ENCODE measurements around the gene ARHGEF19. TPM values are rescaled to one million over a fixed set of nuclear protein-coding genes. Genes with fewer than 3 reads are reported as not detected.

ARHGEF19 gene
- total RNA-seq, 6 experiments from 2014 or later: 5.5 to 9.0 (median 7.2) TPM

GRCh38 chr1:16183765-16184556 lies 28.5 kb downstream of the ARHGEF19 start:
- Mint-ChIP-seq H3K4me1 (ENCODE audit: low read depth) (peaks cover 64% of the 10 kb centered on the region), H3K36me3 (ENCODE audit: low read depth) (no peaks in the 10 kb centered on the region), H3K27me3 (ENCODE audit: insufficient read depth) (no peaks in the 10 kb centered on the region; the same call in 1 of the 2 replicates), H3K4me3 (no peak overlapping the region), H3K27ac (peak overlapping the region; percentile 10; the same call in 1 of the 2 replicates), H3K9me3 (no peaks in the 10 kb centered on the region)
- no peak for TF ChIP-seq CTCF (IDR thresholded peaks at IDR 0.05)
- DNase-seq: no peak

GRCh38 chr1:16183179-16183578 lies 29.3 kb downstream of the ARHGEF19 start:
- H3K36me3 Mint-ChIP-seq (ENCODE audit: low read depth): peaks cover 4% of the 10 kb centered on the region; the same call in 1 of the 2 replicates
- no peaks in the 10 kb centered on the region for H3K9me3 Mint-ChIP-seq
- peak overlapping the region; percentile 41 for H3K27ac Mint-ChIP-seq
- no peak for TF ChIP-seq CTCF (IDR thresholded peaks at IDR 0.05)
- H3K4me3 Mint-ChIP-seq: no peak overlapping the region
- H3K27me3 Mint-ChIP-seq (ENCODE audit: insufficient read depth): no peaks in the 10 kb centered on the region; the same call in 1 of the 2 replicates
- peaks cover 64% of the 10 kb centered on the region for H3K4me1 Mint-ChIP-seq (ENCODE audit: low read depth)
- no peak for DNase-seq

- Mint-ChIP-seq H3K27ac (peak overlapping the region; percentile 99), H3K4me3 (peak overlapping the region; percentile 83), H3K4me1 (ENCODE audit: low read depth) (peaks cover 64% of the 10 kb centered on the region), H3K36me3 (ENCODE audit: low read depth) (peaks cover 4% of the 10 kb centered on the region; the same call in 1 of the 2 replicates), H3K27me3 (ENCODE audit: insufficient read depth) (no peaks in the 10 kb centered on the region; the same call in 1 of the 2 replicates), H3K9me3 (no peaks in the 10 kb centered on the region)
- TF ChIP-seq CTCF (IDR thresholded peaks at IDR 0.05): no peak
- peak; percentile 88 for DNase-seq
These were observed 30.3 kb downstream of the ARHGEF19 start for GRCh38 chr1:16181887-16182719.

- Mint-ChIP-seq H3K27ac (peak overlapping the region; percentile 99), H3K4me1 (ENCODE audit: low read depth) (peaks cover 80% of the 10 kb centered on the region), H3K9me3 (no peaks in the 10 kb centered on the region), H3K36me3 (ENCODE audit: low read depth) (peaks cover 4% of the 10 kb centered on the region; the same call in 1 of the 2 replicates), H3K4me3 (no peak overlapping the region; the same call in 1 of the 2 replicates), H3K27me3 (ENCODE audit: insufficient read depth) (no peaks in the 10 kb centered on the region; the same call in 1 of the 2 replicates)
- DNase-seq: peak; percentile 46
- TF ChIP-seq CTCF (IDR thresholded peaks at IDR 0.05): no peak
These were observed 32.1 kb downstream of the ARHGEF19 start for GRCh38 chr1:16180291-16180824.

Measured in HFFc6 (cell line).